ENCODE data around the gene ARHGAP26.

- no peak for TF ChIP-seq CTCF (IDR thresholded peaks at IDR 0.05)
- TF ChIP-seq POLR2A (IDR thresholded peaks at IDR 0.05) = no peak
- TF ChIP-seq EP300 (IDR thresholded peaks at IDR 0.05) = no peak
Observed at GRCh38 chr5:143170104-143170503, 399.9 kb downstream of the ARHGAP26 start.
